Trophoblast cell (in vitro differentiated cells and primary cell): ENCODE data around the gene KLHL26.

Source experiments
- DNase-seq, 2 donors: peaks; one replicate each; pipeline ENCODE4 v3.0.0-alpha.2; 2016
- H2AFZ ChIP-seq: 2 replicates; pipeline ENCODE4 v1.6.1; 2013; ENCODE audit warnings: low read length, moderate library complexity, mild to moderate bottlenecking; ENCODE audit not compliant: insufficient read depth, poor library complexity
- H2AK5ac ChIP-seq: 2 replicates; pipeline ENCODE4 v1.6.1; 2013; ENCODE audit warnings: mild to moderate bottlenecking, low read length
- H2BK120ac ChIP-seq: 2 replicates; pipeline ENCODE4 v1.6.1; 2013; ENCODE audit warnings: low read length, mild to moderate bottlenecking, moderate library complexity; ENCODE audit not compliant: insufficient read depth, poor library complexity
- H2BK12ac ChIP-seq: 2 replicates; pipeline ENCODE4 v1.6.1; 2013; ENCODE audit warnings: mild to moderate bottlenecking, low read length, moderate library complexity
- H2BK5ac ChIP-seq: 2 replicates; pipeline ENCODE4 v1.6.1; 2013; ENCODE audit warnings: low read length, low read depth, moderate library complexity, mild to moderate bottlenecking; ENCODE audit not compliant: poor library complexity
- H3K14ac ChIP-seq: 2 replicates; pipeline ENCODE4 v1.6.1; 2013; ENCODE audit warnings: mild to moderate bottlenecking, low read length
- H3K18ac ChIP-seq: 2 replicates; pipeline ENCODE4 v1.6.1; 2013; ENCODE audit warnings: mild to moderate bottlenecking, low read length
- H3K23ac ChIP-seq: 2 replicates; pipeline ENCODE4 v1.6.1; 2013; ENCODE audit warnings: low read length
- H3K27ac ChIP-seq: 2 replicates; pipeline ENCODE4 v1.5.1; 2013; ENCODE audit warnings: low read depth, mild to moderate bottlenecking, inconsistent platforms, low read length, moderate library complexity
- H3K27me3 ChIP-seq: 2 replicates; pipeline ENCODE4 v1.6.1; 2013; ENCODE audit warnings: inconsistent platforms, mild to moderate bottlenecking, low read length, moderate library complexity; ENCODE audit not compliant: insufficient read depth
- H3K36me3 ChIP-seq, 2 experiments: 1 replicate in 1 of 2; 2 replicates in 1 of 2; pipeline ENCODE4 v1.6.1; 2013; ENCODE audit warnings: low read length in 2 of 2, mild to moderate bottlenecking in 2 of 2, moderate library complexity in 1 of 2; ENCODE audit not compliant: insufficient read depth in 2 of 2, control insufficient read depth in 1 of 2
- H3K4ac ChIP-seq: 2 replicates; pipeline ENCODE4 v1.6.1; 2013; ENCODE audit warnings: low read depth, mild to moderate bottlenecking, low read length, moderate library complexity
- H3K4me1 ChIP-seq, 2 experiments: 1 replicate in 1 of 2; 2 replicates in 1 of 2; pipeline ENCODE4 v1.6.1; 2013; ENCODE audit warnings: low read length in 2 of 2, mild to moderate bottlenecking in 2 of 2, moderate library complexity in 1 of 2; ENCODE audit not compliant: insufficient read depth in 2 of 2, control insufficient read depth in 1 of 2
- H3K4me2 ChIP-seq: 2 replicates; pipeline ENCODE4 v1.6.1; 2013; ENCODE audit warnings: inconsistent platforms, mild to moderate bottlenecking, low read length, moderate library complexity
- H3K4me3 ChIP-seq: 2 replicates; pipeline ENCODE4 v1.5.1; 2013; ENCODE audit warnings: mild to moderate bottlenecking, low read depth, low read length, inconsistent platforms
- H3K79me1 ChIP-seq: one replicate; pipeline ENCODE4 v1.6.1; 2013; ENCODE audit warnings: low read length
- H3K79me2 ChIP-seq: 2 replicates; pipeline ENCODE4 v1.6.1; 2013; ENCODE audit warnings: low read length, mild to moderate bottlenecking; ENCODE audit not compliant: control insufficient read depth, insufficient read depth, poor library complexity
- H3K9ac ChIP-seq: 2 replicates; pipeline ENCODE4 v1.6.1; 2013; ENCODE audit warnings: mild to moderate bottlenecking, low read length
- H3K9me3 ChIP-seq: 2 replicates; pipeline ENCODE4 v1.6.1; 2013; ENCODE audit warnings: low read depth, mild to moderate bottlenecking, control low read depth, inconsistent platforms, low read length; ENCODE audit not compliant: insufficient read depth
- H4K12ac ChIP-seq: 2 replicates; pipeline ENCODE4 v1.6.1; 2013; ENCODE audit warnings: low read depth, mild to moderate bottlenecking, low read length, moderate library complexity
- H4K8ac ChIP-seq: 2 replicates; pipeline ENCODE4 v1.6.1; 2013; ENCODE audit warnings: low read depth, mild to moderate bottlenecking, low read length, moderate library complexity
- H4K91ac ChIP-seq: one replicate; pipeline ENCODE4 v1.6.1; 2013; ENCODE audit warnings: low read depth, mild to moderate bottlenecking, low read length, moderate library complexity
- WGBS: extraction: QIAGEN DNeasy Blood & Tissue Kit; methylation state at CpG from one replicate; pipeline ENCODE4 v1.1.7; 2013; ENCODE audit warnings: missing lambda C conversion rate; ENCODE audit not compliant: insufficient read length, insufficient coverage; ENCODE audit errors: extremely low coverage; 5-methylcytosine and 5-hydroxymethylcytosine counted together

The KLHL26 gene

DNA sequence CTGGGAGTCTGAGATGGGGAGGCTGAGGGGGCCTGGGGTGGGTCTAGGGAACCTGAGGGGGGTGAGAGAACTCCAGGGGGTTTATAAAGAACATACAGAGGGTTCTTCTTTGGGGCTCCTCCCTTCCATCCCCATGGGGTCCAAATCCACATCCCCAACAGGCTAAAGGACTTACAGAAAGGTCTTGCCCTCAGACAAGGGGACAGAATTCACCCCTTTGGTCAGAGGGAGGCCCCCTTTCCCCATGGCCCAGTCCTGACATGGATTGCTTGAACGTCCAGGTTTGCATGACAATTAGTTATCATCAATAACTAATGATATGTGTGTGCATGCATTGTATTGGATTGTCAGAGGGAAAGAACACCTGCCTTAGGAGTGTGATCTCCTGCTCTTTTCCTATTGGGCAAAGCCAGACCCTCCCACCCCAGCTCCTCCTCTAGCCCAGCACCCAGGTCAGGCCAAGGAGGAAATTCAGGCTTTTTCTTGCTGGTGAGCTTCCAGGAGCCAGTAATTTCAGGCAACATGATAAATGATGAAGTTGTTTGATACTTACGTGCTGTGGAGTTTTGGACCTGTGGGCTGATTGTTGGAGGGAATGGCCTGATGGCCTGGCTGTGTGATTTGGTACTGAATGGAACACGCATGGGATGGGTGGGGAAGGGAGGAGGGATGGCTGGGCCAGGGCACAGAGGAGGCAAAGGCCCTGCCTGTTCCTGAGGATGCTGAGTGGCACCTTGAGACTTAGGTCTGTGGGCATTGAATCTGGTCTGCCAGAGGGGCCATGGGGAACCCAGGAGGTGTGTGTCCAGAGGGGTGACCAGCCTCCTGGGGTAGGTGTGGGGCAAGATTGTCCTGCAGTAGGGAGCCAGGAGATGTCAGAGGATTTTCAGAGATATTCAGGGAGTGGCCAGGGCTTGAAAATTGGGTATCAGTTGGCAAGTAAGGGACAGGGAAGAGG is 1.1 kb downstream of the KLHL26 start:
- H3K79me1 ChIP-seq, result peaks cover 3% of the 10 kb centered on the region
- H3K9ac ChIP-seq, result no peak overlapping the region
- no peak overlapping the region for H2AK5ac ChIP-seq
- no peak overlapping the region for H2BK120ac ChIP-seq
- no peak overlapping the region for H2AFZ ChIP-seq
- no peaks in the 10 kb centered on the region for H3K36me3 ChIP-seq
- no peak overlapping the region for H2BK5ac ChIP-seq
- peaks cover 3% of the 10 kb centered on the region for H3K79me2 ChIP-seq
- peaks cover 8% of the 10 kb centered on the region in 2 experiments for H3K4me1 ChIP-seq
- H3K18ac ChIP-seq, result no peak overlapping the region
- WGBS, result no CpG with 5 or more reads among the region's 3 CpGs
- H4K8ac ChIP-seq, result no peak overlapping the region
- peaks cover 1% of the 10 kb centered on the region for H3K9me3 ChIP-seq
- no peak overlapping the region for H3K14ac ChIP-seq
- H4K12ac ChIP-seq, result no peak overlapping the region
- H3K23ac ChIP-seq, result no peak overlapping the region
- DNase-seq, result peak in 1 of 2 donors; percentile 47
- no peak overlapping the region for H2BK12ac ChIP-seq
- no peak overlapping the region for H3K27ac ChIP-seq
- H3K4me3 ChIP-seq, result no peak overlapping the region
- no peaks in the 10 kb centered on the region for H3K27me3 ChIP-seq
- H4K91ac ChIP-seq, result no peak overlapping the region
- no peak overlapping the region for H3K4me2 ChIP-seq
- no peak overlapping the region for H3K4ac ChIP-seq

DNA sequence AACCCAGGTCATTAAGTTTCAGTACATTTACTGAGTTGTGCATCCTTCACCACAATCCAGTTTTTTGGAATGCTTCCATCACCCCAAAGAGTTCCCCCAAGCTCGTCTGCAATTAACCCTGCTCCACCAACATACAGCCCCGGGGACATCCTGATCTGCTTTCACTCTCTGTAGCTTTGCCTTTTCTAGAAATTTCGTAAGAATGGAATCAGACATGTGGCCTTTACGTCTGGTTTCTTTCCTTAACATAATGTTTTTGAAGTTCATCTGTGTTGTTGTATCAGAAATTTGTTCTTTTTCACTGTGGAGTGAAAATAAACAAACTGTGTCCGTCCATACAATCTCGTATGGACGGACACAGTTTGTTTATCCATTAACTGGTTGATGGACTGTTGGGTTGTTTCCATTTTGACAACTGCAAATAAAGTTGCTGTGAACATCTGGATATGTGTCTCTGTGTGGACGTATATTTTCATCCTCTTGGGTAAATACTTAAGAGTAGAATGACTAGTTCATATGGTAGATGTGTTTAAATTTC is 2.9 kb downstream of the KLHL26 start:
- no peak overlapping the region for H3K23ac ChIP-seq

GRCh38 chr19:18644196-18645034 is 7.6 kb downstream of the KLHL26 start:
- Histone ChIP-seq H4K12ac (no peak overlapping the region), H3K14ac (no peak overlapping the region), H3K9ac (no peak overlapping the region), H2BK12ac (no peak overlapping the region), H2AFZ (no peak overlapping the region), H3K27me3 (no peaks in the 10 kb centered on the region), H4K8ac (no peak overlapping the region), H3K23ac (no peak overlapping the region), H3K4me1 (no peaks in the 10 kb centered on the region), H3K9me3 (no peaks in the 10 kb centered on the region), H3K4me2 (no peak overlapping the region), H3K27ac (no peak overlapping the region), H2BK5ac (no peak overlapping the region), H3K4me3 (no peak overlapping the region), H2AK5ac (no peak overlapping the region), H3K18ac (no peak overlapping the region), H4K91ac (no peak overlapping the region), H3K36me3 (no peaks in the 10 kb centered on the region), H2BK120ac (no peak overlapping the region), H3K79me1 (no peaks in the 10 kb centered on the region), H3K79me2 (no peaks in the 10 kb centered on the region), H3K4ac (no peak overlapping the region)
- DNase-seq, result peak in 1 of 2 donors; percentile 11
- no CpG with 5 or more reads among the region's 15 CpGs for WGBS

More for the DNA sequence above, 2.9 kb downstream of the KLHL26 start:
- Histone ChIP-seq H3K79me2 (peaks cover 3% of the 10 kb centered on the region), H3K4me1 (peaks cover 8% of the 10 kb centered on the region in 2 experiments), H4K91ac (no peak overlapping the region), H2BK5ac (no peak overlapping the region), H3K36me3 (no peaks in the 10 kb centered on the region), H3K9ac (no peak overlapping the region), H3K4me3 (no peak overlapping the region), H3K14ac (no peak overlapping the region), H3K27ac (no peak overlapping the region), H3K79me1 (peaks cover 3% of the 10 kb centered on the region), H2AK5ac (no peak overlapping the region), H4K12ac (no peak overlapping the region), H2AFZ (no peak overlapping the region), H3K4ac (no peak overlapping the region), H3K27me3 (no peaks in the 10 kb centered on the region), H2BK120ac (no peak overlapping the region), H3K18ac (no peak overlapping the region), H3K9me3 (no peaks in the 10 kb centered on the region), H4K8ac (no peak overlapping the region), H2BK12ac (no peak overlapping the region), H3K4me2 (no peak overlapping the region)
- no peak for DNase-seq
- WGBS, result no CpG with 5 or more reads among the region's 8 CpGs

- Histone ChIP-seq H2AK5ac (no peak overlapping the region), H2BK12ac (no peak overlapping the region), H3K23ac (no peak overlapping the region), H3K9ac (no peak overlapping the region), H2BK5ac (no peak overlapping the region), H4K12ac (no peak overlapping the region), H3K36me3 (no peaks in the 10 kb centered on the region), H3K4me2 (no peak overlapping the region), H3K27me3 (no peaks in the 10 kb centered on the region), H3K14ac (no peak overlapping the region), H3K79me2 (no peaks in the 10 kb centered on the region), H2AFZ (no peak overlapping the region), H4K8ac (no peak overlapping the region), H3K27ac (no peak overlapping the region), H3K79me1 (no peaks in the 10 kb centered on the region), H3K9me3 (no peaks in the 10 kb centered on the region), H3K4ac (no peak overlapping the region), H2BK120ac (no peak overlapping the region), H4K91ac (no peak overlapping the region), H3K18ac (no peak overlapping the region), H3K4me3 (no peak overlapping the region), H3K4me1 (no peaks in the 10 kb centered on the region)
- no peak for DNase-seq
- no CpG with 5 or more reads among the region's 13 CpGs for WGBS
Measured at GRCh38 chr19:18645035-18645511, 8.2 kb downstream of the KLHL26 start.
